ENCODE data around the gene MDM1. TPM values are rescaled to one million over a fixed set of nuclear protein-coding genes. Genes with fewer than 3 reads are reported as not detected.
A peak's percentile ranks its signal among the peaks of the same experiment; 100 is the strongest.

Gene MDM1
- total and polyA plus RNA-seq, 11 donors: 4.0 to 8.4 (median 5.8) TPM

DNA sequence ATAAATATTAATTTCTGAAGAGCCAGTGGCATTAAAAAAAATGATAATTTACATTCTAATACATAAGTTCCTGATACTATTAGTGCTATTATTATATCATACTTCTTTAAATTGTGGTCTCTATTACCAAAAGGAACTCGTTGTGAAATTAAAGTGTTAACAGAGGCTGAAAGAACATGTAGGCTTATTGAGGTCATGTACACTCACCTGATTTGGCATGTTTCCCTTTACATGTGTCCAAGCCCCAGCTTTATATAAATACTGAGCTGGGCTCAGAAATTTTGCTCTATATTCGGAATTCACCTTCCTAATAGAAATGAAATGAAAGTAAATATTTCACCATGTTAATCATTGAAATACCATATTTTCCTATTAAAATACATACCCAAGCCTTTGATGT is 11.0 kb downstream of the MDM1 start:
- intact Hi-C loops (cut with DNase I): loop anchor here in 1 of 10 donors (10.0 kb wide), 1 partner anchor 494 kb away; no protein-coding TSS in a partner anchor
- DNase-seq (no peak), ATAC-seq (no peak)
- Histone ChIP-seq H3K27me3 (no peaks in the 10 kb centered on the region), H3K27ac (peak overlapping the region in 1 of 12 donors; percentile 83), H3K4me1 (peaks cover 0 to 10% (median 0%) of the 10 kb centered on the region in 12 donors), H3K9me3 (no peaks in the 10 kb centered on the region), H3K36me3 (peaks cover 0 to 52% (median 14%) of the 10 kb centered on the region in 9 donors), H3K4me3 (no peak overlapping the region)
- 49 to 62% (median 53%) methylated on average over 2 of the region's 2 CpGs for WGBS, 4 donors
- TF ChIP-seq, protein P1, sequence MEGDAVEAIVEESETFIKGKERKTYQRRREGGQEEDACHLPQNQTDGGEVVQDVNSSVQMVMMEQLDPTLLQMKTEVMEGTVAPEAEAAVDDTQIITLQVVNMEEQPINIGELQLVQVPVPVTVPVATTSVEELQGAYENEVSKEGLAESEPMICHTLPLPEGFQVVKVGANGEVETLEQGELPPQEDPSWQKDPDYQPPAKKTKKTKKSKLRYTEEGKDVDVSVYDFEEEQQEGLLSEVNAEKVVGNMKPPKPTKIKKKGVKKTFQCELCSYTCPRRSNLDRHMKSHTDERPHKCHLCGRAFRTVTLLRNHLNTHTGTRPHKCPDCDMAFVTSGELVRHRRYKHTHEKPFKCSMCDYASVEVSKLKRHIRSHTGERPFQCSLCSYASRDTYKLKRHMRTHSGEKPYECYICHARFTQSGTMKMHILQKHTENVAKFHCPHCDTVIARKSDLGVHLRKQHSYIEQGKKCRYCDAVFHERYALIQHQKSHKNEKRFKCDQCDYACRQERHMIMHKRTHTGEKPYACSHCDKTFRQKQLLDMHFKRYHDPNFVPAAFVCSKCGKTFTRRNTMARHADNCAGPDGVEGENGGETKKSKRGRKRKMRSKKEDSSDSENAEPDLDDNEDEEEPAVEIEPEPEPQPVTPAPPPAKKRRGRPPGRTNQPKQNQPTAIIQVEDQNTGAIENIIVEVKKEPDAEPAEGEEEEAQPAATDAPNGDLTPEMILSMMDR (IDR thresholded peaks at IDR 0.05): no peak
- TF ChIP-seq POLR2A (IDR thresholded peaks at IDR 0.05): no peak

DNA sequence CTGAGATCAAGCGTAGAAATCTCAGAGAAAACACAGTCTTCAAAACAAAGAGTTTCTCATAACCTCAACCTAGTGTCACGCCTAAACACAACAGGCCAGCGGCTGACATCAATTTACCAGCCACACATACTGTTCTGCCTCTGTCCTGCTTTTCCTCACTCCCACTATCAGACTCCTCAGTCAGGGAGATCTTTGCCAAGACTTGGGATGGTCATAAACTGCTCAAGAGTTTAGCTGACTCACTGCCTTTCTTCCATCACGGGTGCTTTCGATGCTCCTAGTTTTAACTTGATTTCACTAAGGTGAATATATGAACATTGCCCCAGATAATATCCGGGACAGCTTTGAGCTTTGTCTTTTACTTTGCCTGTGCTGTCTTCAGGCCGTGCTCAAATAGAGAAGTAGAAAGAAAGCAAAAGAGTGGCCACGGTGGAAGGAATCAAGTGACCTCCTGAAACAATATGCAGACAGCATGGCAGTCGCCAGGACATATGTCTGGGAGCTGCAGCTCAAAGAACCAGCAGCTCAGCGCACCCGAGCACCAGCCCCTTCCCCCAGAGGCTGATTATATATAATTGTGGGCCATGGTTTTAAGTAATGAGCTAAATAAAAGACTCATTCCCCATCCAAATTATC is 12.1 kb downstream of the MDM1 start:
- H3K9me3 ChIP-seq: no peaks in the 10 kb centered on the region
- no peaks in the 10 kb centered on the region for H3K27me3 ChIP-seq
- peak overlapping the region; percentile 0 to 83 (median 45) for H3K27ac ChIP-seq
- peaks cover 0 to 10% (median 0%) of the 10 kb centered on the region in 12 donors for H3K4me1 ChIP-seq
- TF ChIP-seq, protein P1 (IDR thresholded peaks at IDR 0.05): no peak
- TF ChIP-seq POLR2A (IDR thresholded peaks at IDR 0.05): no peak
- no peak overlapping the region for H3K4me3 ChIP-seq
- peak in 3 of 5 donors; percentile 31 to 49 (median 43) for DNase-seq
- H3K36me3 ChIP-seq: peaks cover 0 to 55% (median 17%) of the 10 kb centered on the region in 9 donors
- ATAC-seq: peak; percentile 81 to 99 (median 97)
- intact Hi-C loops (cut with DNase I): loop anchor here in 8 of 10 donors (5.0 to 10.0 kb wide), 7 partner anchors 83 to 965 kb away; no protein-coding TSS in a partner anchor
- 50 to 56% (median 53%) methylated on average over 11 of the region's 11 CpGs for WGBS, 4 donors

DNA sequence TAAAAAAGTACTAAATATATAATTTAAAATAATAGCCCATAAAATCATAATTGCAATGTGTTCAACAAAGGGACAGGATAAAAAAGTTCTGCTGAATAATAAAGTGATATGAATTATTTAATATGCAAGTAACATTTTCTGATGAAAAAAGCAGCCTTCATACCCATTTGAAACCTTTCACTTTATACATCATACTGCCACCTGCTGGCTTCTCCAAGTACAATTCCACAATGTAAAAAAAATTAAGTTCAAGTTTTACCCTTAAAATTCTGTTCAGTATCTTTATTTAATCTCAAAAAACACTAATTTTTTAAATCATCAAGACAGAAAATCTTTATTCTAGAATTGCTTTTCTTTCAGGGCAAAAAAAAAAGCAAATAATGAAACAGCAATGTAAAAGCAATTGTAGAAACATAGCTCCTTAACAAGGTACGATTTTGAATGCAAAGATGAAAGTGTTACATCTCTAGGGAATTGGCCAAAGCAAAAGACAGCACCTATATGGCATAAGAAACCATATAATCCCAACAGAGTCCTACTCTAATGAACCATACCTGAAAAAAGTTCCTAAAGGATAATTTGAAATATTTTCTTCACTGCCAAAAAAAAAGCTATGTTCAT is 15.0 kb downstream of the MDM1 start:
- no peak for ATAC-seq
- DNase-seq: peak in 2 of 5 donors; percentile 31 to 44
- H3K4me1 ChIP-seq: peaks cover 0 to 10% (median 0%) of the 10 kb centered on the region in 12 donors
- WGBS, 4 donors: 89 to 98% (median 93%) methylated on average over 1 of the region's 1 CpG
- H3K27me3 ChIP-seq: no peaks in the 10 kb centered on the region
- H3K27ac ChIP-seq: no peak overlapping the region
- TF ChIP-seq, protein P1 (IDR thresholded peaks at IDR 0.05): peak; percentile 56 to 85 (median 72)
- no peak for TF ChIP-seq POLR2A (IDR thresholded peaks at IDR 0.05)
- no peak overlapping the region for H3K4me3 ChIP-seq
- peaks cover 0 to 57% (median 35%) of the 10 kb centered on the region in 9 donors for H3K36me3 ChIP-seq
- intact Hi-C loops (cut with DNase I): loop anchor here (1.0 to 10.0 kb wide), 9 partner anchors 80 to 962 kb away; no protein-coding TSS in a partner anchor
- no peaks in the 10 kb centered on the region for H3K9me3 ChIP-seq

DNA sequence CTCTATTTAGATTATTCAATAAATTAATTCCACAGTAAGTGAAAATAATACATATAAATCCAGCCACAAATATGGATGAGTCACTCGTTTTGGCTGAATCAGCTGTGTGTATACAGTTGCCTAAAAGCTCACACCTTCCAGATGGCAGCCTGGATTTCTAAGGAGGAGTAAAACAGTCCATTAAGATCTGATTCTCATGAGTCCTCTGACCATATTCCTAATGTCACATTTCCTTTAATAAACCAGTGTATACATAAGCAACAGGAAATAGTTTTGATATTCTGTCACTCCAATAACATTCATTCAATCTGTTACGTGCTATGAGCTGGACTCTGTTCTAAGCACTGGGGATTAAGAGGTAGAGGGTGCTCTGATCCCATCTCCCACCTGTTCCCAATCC is 21.8 kb downstream of the MDM1 start:
- Histone ChIP-seq H3K36me3 (peaks cover 0 to 84% (median 70%) of the 10 kb centered on the region in 9 donors), H3K4me3 (no peak overlapping the region), H3K27ac (no peak overlapping the region), H3K9me3 (no peaks in the 10 kb centered on the region), H3K4me1 (no peaks in the 10 kb centered on the region), H3K27me3 (no peaks in the 10 kb centered on the region)
- intact Hi-C loops (cut with DNase I): loop anchor here in 5 of 10 donors (10.0 kb wide), 3 partner anchors 266 to 956 kb away; no protein-coding TSS in a partner anchor
- 73 to 83% (median 82%) methylated on average over 2 of the region's 2 CpGs for WGBS, 4 donors
- ATAC-seq (no peak), DNase-seq (no peak)
- TF ChIP-seq POLR2A (IDR thresholded peaks at IDR 0.05): no peak
- TF ChIP-seq, protein P1 (IDR thresholded peaks at IDR 0.05): no peak

All from heart left ventricle (tissue), 16 donors.